NCI-H1105 (cell line): Measurements from ENCODE around the gene APBA2.
"Not testable (repeated sequence)": the region's sequence is repeated elsewhere in the genome, so short reads cannot be mapped to it uniquely, and the experiment has no call there.

ENCODE experiments used
- DNase-seq: peaks from one replicate; lab custom pipeline; 2025; lab: John Stamatoyannopoulos, UW

APBA2 gene

DNA sequence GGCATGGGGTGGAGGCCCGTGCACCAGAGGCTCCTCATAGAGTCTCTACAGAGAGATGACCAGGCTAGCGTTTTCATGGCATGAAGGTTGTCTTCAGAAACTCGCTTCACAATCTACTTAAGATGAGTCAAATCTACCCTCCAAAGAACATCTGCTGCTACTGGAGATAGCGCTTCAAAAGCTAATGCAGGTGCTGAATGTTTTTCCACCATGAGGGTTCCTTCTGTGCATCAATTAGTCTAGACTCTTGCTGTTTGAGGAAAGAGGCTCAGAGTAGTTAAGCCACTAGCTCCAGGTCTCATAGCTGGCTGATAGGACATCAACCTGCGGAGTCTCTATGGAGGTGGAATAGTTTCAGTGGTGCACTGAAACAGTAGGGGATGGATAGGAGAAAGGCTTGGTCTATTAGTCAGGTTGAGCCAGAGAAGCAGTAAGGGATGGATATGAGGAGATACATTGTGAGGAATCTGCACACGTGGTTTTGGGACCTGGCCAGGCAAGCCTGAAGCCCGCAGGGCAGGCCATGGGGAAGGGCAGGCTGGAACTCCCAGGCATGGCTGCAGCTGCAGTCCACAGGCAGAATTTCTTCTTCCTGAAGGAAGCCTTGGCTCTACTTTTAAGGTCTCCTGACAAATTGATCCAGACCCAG, 117.5 kb downstream of the APBA2 start:
- no peak for DNase-seq

DNA sequence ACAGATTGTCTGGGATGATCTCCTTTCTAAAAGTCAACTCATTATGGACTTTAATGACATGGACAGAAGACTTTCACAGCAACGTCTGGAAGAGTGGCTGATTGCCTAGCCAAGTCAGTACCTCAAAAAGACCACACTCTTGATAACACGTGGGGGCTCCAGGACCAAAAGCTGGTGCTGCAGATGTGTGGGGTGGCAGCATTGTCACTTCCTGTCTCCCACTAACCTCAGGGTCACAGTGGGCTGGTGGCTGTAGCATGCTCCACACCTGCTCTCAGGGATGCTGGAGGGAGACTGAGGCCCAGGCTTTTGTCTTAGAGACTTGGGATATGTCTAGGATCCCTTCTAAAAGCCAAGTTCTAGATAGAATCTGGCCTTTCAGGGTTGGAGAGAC, 118.1 kb downstream of the APBA2 start:
- DNase-seq: no peak

DNA sequence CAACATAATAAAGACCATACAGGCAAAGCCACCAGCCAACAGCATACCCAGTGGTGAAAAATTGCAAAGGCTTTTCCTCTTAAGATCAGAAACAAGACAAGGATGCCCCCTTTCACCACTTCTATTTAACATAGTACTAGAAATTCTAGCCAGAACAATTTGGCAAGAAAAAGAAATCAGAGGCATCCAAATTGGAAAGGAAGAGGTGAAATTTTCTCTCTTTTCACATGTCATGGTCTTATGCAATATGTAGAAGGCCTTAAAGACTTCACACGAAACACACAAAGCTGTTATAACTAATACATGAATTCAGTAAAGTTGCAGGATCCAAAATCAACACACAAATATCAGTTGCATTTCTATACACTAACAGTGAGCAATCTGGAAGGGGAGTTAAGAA, 120.2 kb downstream of the APBA2 start:
- no peak for DNase-seq

DNA sequence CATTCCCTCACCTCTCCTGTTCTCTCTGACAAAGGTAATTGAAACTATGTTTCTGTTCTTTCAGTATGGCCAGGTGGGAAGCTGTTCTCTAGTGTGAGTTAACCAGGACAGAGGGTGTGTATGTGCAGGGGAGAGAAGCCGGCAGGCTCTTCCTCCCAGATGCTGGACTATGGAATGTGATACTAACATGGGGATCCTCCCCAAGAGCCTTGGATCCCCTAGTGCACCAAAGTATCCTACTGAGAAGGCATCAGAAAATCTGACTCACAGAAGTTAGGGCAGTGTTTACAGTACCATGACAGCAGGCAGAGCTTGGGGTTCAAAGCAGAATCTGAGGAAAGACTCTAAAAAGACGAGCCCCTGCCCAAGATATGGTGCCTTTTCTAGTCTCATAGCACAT, 123.1 kb downstream of the APBA2 start:
- DNase-seq: no peak

DNA sequence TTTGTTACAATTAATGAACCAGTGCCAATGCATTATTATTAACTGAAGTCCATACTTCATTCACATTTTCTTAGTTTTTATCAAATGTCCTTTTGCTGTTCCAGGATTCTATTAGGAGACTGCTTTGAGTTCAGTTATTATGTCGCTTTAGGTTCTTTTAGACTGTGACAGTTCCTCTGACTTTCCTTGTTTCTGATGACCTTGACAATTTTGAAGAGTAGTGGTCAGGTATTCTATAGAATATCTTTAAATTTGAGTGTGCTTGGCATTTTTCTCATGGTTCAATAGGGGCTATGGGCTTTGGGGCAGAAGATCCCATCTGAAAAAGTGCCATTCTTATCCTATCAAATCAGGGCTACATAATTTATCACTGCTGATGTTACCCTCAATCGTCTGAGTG, 126.3 kb downstream of the APBA2 start:
- no peak for DNase-seq

DNA sequence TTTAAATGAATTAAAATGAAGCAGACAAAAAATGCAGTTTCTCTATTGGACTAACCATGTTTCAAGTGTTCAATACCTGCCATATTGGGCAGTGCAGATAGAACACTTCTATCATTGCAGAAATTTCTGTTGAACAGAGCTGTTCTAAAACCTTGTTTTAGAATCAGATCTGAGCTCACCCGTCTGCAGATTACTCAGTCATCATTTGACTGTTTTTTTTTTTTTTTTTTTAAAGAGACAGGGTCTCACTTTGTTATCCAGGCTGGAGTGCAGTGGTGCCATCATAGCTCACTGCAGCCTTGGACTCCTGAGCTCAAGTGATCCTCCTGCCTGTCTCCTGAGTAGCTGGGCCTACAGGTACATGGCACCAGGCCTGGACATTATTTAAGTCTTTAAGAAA, 128.7 kb downstream of the APBA2 start:
- DNase-seq: no peak

DNA sequence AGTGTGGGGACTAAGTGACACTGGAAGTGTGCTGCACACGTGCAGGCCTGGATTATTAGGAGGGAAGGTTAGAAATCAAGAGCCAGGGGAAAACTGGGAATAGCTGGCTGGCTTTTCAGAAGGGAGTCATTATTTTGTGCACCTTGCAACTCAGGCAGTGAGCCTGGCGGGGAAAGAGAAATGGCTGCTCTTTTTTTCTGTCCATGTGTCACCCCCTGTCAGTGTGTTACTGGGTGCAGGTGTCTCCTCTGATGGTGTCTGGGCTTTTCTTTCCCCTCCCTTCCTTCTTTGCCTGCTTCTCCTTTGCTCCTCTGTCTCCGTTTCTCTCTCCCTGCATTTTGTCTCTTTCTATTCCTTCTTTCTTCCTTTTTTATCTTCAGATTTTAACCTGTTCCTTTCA, 130.7 kb downstream of the APBA2 start:
- DNase-seq: no peak

DNA sequence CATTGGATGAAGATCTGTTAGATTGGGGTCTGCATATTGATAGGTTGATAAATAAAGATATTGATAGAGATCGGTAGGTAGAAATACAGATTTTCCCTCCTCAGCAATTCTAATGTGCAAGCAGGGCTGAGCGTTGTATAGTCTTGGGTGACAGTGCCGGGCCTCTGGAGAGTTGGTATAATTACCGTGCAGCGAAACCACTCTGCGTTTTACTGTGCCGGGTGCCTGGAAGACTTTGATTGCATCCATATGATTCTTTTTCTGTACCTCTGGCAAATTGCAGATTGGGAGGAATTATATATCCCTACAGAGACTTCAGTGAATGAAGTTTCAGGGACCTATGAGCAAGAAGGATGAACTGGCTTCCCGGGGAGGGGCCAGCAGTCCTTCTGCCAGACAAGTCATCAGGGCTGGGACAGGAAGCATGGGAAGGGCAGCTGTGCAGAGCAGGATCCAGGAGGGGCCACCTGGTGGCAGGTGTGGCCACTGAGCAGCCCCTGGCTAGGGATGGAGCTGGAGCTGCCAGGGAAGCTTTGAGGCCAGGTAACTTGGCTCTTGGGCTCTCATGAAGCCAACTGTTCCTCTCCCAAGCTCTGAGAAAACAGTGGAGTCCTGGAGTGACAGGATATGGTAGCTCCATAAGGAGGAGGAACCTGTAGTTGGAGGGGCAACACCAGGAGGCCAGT, 132.5 kb downstream of the APBA2 start:
- no peak for DNase-seq

DNA sequence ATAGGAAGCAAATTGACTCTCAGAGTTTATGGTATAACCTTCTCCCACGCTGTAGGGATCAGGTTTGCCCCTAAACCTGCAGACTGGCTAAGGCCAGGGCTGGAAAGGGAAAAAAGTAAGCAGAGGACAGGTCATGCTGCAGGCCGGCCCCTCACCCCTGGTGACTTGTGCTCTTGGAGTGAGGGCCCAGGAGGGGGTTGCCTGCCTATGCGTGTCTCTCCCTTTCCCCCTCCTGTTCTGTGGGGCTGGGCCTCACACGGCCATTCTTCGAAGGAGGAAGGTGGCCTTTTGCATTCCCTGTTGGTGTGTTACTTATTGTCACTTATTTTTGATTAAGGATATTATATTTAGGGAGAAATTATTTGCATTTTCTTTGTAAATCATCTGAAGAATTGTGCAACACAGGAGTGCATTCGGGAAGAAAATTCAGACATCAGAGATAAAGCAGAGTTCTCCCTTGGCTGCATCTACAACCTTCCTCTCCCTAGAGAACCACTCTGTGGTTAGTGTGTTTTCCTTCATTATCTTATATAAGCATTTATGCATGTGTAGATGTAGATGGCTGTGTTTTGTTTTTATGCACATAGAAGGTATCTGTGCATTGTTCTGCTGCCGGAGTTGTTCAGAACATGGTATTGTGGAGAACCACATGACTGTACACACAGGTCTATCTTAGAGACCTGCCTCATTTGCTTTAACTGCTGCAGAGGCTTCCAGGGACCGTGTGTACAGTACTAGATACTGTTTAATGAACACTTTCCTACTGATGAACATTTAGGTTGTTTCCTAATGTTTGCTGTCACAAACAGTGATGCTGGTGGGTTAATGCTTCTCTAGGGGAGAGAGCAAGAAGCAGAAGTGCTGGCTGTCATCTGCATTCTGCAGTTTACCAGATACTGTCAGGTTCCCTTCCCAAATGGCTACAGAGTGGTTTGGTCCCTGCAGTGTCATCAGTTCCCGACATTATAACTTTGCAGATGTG, 133.5 kb downstream of the APBA2 start:
- no peak for DNase-seq

DNA sequence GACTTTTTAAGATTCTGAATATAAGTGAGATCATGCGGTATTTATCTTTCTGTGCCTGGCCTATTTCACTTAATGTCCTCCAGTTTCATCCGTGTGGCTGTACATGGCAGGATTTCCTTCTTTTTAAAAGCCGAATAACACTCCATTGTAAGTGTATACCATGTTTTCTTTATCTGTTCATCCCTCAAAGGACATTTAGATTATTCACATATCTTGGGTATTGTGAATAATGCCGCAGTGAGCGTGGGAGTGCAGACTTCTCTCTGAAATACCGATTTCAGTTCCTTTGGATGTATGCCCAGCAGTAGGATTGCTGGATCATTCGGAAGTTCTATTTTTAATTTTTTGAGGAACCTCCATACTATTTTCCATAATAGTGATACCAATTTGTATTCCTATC, 136.1 kb downstream of the APBA2 start:
- no peak for DNase-seq

DNA sequence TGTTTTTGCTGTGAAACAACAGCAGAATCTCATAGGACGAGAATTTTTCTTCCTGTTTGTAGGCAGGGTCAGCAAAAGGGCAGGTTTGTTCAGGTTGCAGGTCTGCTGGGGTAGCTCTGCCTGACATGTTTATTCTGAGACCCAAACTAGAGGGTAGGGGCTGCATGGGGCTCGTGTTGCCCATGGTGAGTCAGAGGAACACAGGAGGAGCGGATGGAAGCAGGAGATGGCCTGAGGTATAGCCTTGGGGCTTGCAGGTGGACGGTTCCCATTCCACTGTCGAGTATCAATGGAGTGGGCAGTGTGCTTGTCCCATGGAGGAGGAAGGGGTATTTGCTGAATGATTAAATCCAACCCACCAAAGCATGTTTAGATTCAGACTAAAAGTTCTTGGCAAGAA, 138.9 kb downstream of the APBA2 start:
- no peak for DNase-seq

DNA sequence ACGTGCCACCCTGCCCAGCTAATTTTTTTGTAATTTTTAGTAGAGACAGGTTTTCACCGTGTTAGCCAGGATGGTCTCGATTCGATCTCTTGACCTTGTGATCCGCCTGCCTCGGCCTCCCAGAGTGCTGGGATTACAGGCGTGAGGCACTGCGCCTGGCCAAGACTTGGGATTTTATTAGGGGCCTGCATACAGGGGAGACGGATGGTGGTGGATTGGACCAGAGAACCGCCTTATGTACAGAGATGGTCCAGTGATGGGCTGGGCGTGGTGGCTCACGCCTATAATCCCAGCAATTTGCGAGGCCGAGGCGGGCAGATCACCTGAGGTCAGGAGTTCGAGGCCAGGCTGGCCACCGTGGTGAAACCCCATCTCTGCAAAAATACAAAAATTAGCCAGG, 139.6 kb downstream of the APBA2 start:
- not testable (repeated sequence) for DNase-seq

DNA sequence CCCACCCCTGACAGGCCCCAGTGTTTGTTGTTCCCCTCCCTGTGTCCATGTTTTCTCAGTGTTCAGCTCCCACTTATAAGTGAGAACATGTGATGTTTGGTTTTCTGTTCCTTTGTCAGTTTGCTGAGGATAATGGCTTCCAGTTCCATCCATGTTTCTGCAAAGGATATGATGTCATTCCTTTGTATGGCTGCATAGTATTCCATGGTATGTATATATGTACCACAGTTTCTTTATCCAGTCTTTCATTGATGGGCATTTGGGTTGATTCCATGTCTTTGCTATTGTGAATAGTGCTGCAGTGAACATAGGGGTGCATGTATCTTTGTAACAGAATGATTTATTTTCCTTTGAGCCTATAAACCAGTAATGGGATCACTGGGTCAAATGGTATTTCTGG, 142.4 kb downstream of the APBA2 start:
- DNase-seq: not testable (repeated sequence)

DNA sequence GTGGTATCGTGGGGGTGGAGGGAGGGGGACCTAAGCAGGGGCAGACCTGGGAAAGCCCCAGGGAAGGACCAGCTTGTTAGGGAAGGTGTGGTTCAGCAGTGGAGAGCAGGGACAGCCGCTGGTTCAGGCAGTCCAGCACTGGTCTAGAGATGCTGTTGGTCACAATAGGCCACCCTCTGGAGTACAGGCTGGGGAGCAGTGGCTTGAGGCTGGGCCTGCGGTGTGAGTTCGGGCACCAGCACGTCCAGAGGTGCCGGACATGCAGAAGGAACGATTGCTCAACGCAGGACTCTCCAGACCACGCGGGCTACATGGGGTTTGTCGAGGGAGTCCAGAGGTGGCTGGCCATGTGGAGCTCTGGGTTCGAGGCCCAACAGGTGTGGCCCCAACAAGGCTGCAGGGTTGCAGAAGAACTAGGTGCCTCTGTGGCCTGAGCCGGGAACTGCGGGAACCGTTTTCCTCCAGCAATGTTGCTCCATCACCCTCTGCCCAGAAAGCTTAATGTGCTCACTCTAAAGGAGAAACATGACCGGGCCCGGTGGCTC, 143.9 kb downstream of the APBA2 start:
- DNase-seq: no peak

DNA sequence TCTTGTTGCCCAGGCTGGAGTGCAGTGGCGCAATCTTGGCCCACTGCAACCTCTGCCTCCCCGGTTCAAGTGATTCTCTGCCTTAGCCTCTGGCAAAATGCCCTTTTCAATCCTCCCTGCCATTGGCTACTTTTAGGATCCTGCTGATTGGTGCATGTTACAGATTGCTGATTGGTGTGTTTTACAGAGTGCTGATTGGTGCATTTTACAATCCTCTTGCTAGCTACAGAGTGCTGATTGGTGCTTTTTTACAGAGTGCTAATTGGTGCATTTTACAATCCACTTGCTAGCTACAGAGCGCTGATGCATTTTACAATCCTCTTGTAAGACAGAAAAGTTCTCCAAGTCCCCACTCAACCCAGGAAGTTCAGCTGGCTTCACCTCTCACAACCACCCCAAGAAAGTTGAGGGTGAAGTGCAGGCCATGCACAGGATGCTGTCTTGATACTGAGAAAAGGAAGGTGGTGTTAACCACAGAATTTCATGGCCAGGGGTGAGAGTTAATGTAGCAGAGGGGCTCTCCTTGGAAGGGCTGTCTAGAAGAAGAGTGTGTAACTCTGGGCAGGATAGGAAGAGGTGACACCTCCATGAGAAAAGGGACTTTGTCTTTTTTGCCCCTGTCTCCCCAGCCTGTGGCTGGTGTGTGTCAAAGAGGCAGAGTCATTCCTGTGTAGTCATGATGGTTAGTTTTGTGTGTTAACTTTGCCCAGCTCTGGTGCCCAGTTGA, 145.9 kb downstream of the APBA2 start:
- DNase-seq: no peak

DNA sequence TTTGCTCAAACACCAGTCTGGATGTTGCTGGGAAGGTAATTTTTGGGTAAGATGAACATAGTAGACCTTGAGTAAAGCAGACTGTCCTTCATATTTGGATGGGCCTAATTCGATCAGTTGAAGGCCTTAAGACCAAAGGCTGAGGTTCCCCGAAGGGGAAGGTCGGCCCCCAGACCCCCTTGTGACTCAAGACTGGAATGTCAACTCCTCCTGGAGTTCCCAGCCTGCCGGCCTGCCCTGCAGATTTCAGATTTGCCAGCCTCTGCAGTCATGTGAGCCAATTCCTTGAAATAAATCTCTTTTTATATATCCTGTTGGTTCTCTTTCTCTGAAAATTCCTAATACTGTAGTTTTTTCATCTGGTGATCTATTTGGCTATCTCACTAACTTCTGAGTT, 146.5 kb downstream of the APBA2 start:
- DNase-seq: no peak

DNA sequence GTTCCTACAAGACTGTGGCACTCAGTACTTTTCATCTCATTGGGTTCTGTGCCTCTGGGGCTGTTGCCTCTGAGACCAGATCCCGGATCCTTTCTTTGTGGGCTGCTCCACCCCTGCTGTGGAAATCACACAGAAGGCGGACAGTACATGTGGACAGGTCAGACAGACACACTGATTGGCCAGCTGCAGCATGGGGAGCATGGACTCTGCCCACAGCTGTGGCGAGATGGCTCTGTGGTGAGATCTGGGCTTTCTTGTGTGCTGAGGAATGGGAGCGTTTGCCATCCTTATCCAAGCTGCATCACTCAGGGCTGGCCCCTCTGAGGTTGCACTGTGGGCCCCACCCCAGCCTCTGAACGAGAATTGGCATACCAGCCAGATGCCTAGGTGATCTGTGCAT, 147.0 kb downstream of the APBA2 start:
- DNase-seq: no peak

DNA sequence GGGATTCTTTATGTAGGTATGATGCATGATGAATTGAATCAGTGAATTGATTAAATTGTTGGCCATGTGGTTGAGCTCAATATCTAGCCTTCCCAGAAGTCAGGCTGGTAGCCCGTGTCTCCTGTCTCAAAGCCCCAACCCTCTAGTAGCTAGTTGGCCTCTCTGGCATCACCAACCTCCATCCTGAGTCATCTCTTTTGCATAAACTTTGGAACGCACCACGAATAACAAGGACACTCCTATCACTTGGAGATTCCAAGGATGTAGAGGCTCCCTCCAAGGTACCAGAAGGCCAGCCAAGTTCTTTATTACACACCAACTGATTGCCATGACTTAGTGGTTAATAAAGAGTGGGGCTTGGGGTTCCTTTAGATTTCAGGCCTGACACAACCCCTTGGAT, 148.4 kb downstream of the APBA2 start:
- DNase-seq: no peak

DNA sequence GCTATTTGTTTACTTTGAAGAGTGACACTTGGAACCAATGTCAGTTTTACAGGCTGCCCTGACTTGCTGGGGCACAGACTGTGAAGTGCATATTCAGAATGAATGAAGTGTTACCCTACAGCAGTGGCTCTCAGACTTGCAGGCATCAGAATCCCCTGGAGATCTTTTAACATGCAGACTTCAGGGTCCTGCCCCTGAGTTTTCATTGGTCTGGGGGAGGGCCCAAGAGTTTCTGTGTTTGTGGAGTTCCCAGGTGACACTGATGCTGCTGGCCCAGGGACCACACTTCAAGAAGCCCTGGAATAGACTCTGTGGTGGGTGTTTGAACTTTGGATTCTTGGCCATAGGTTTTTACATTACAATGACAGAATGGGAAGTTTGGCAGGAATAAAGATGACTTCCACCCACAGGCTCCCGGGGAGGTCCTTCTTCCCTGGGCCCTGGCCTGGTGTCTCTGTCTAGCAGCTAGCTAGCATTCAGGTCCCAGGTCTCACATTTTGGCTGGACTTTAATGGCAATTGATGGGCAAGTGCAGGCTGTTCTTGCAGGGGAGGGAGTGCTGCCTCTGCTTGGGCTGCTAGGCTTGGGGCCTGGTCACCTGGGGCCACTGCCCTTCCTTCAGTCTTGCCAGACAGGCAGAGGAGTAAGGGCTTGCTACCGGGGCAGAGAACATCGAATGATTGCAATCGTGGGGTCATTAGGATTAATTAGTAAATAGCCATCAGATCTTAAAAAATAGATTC, 149.0 kb downstream of the APBA2 start:
- DNase-seq: no peak

DNA sequence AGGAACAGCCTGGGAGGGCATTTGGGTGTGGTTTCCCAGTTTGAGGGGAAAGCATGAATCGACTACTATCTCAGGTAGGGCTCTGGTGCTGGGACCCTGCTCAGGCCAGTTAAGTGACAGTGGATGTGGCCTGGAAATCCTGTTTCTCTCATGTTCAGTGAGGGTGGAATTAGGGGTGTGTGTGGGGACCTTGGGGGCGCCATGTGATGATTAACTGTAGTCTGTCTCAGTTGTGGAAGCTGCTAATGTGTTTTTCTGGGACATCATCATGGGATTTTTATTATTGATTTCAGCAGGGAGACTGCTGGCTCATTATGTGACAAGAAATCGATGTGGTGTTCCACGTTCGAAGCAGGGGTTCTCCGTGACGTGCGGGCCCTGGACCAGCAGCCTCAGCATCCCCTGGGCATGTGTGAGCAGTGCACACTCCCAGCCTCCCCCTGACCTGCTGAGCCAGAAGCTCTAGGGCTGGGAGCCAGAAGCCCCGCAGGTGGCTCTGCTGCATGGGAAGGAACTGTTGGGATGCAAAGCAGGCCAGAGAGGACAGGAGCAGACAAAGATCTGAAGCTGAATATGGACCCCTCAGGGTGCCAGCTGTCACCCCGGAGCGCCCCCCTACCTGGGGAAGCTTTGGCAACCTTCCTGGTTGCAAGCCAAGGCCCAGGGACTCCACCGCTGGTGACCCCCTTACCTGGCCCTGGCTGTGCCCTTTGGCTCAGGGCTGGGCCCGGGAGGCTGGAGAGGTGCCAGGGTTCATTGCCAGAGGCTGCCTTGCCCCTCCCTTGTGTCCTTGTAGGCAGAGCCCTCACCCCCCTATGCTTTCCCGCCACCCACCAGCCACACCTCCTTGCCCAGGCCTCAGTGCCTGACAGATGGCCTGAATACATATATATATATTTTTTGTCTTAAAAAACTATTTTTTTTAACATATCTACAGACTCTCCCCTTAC, 149.8 kb downstream of the APBA2 start:
- no peak for DNase-seq
